Activated naive CD4-positive, alpha-beta T cell treated with anti-CD3 and anti-CD28 coated beads for 36 hours (primary cell): Measurements from ENCODE around the gene RMND5A. TPM values are rescaled to one million over a fixed set of nuclear protein-coding genes. Genes with fewer than 3 reads are reported as not detected.

Source experiments
- CTCF ChIA-PET: fragments of 350-600 bp; sonication (Branson Sonifier 250); formaldehyde crosslinking; loops from one replicate; lab custom pipeline; 2021; ENCODE audit warnings: antibody characterized with exemption; lab: Charles Lee
- DNase-seq: peaks from one replicate; pipeline ENCODE4 v3.0.0-alpha.2; 2020
- H3K27ac Mint-ChIP-seq: one replicate; pipeline ENCODE4 v1.8.0; 2021; ENCODE audit warnings: mild to moderate bottlenecking, mixed read lengths
- H3K27me3 Mint-ChIP-seq: one replicate; pipeline ENCODE4 v1.8.0; 2021; ENCODE audit warnings: low read depth, mixed read lengths
- H3K36me3 Mint-ChIP-seq: one replicate; pipeline ENCODE4 v1.8.0; 2021; ENCODE audit warnings: low read depth, mixed read lengths
- H3K4me1 Mint-ChIP-seq: one replicate; pipeline ENCODE4 v1.8.0; 2021; ENCODE audit warnings: low read depth, mixed read lengths
- H3K4me3 Mint-ChIP-seq: one replicate; pipeline ENCODE4 v1.8.0; 2021; ENCODE audit warnings: mild to moderate bottlenecking, moderate library complexity, mixed read lengths
- H3K9me3 Mint-ChIP-seq: one replicate; pipeline ENCODE4 v1.8.0; 2021; ENCODE audit warnings: mixed read lengths
- intact Hi-C: fragments of 100-400 bp; cut with micrococcal nuclease; formaldehyde crosslinking; loops from one replicate; pipeline ENCODE4 v1.15.1; 2023
- total RNA-seq, 2 experiments: library from RNA; stranded (reverse); gene quantifications; one replicate each; pipeline ENCODE4 v1.2.3, GENCODE V29; 2021

The RMND5A gene
- total RNA-seq, 2 experiments from 2014 or later, result 38.0 to 38.4 TPM

DNA sequence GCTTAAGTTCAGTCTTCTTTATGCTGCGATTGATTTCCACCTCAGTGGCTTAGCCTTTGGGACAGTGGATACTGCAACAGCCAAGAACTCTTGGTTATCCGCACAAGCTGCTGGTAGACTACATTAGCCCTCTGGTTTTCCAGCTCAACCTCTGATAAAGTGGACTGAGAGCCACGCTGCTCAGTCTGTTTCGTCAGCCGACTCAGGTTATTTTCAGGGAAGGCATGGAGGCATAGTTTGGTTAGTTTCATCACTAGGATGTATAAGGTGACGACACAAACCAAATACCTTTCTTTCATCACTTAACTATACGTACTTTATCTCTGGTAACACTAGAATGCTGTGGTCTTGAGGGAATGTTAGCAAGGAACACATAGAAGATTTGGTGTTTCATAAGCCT, 56.4 kb downstream of the RMND5A start:
- Mint-ChIP-seq H3K27ac (no peak overlapping the region), H3K36me3 (peaks cover 18% of the 10 kb centered on the region), H3K9me3 (no peaks in the 10 kb centered on the region), H3K27me3 (no peaks in the 10 kb centered on the region), H3K4me1 (no peaks in the 10 kb centered on the region), H3K4me3 (no peak overlapping the region)
- intact Hi-C loops, result no loop called here
- CTCF ChIA-PET, result interaction anchor here (0.7 to 1.5 kb wide), 2 partner anchors 10 to 12 kb away, joined by 3 read pairs; no protein-coding TSS in a partner anchor
- no peak for DNase-seq

GRCh38 chr2:86778957-86779356, 58.9 kb downstream of the RMND5A start:
- peaks cover 9% of the 10 kb centered on the region for H3K36me3 Mint-ChIP-seq
- H3K4me3 Mint-ChIP-seq, result no peak overlapping the region
- H3K27me3 Mint-ChIP-seq, result peaks cover 3% of the 10 kb centered on the region
- H3K27ac Mint-ChIP-seq, result no peak overlapping the region
- DNase-seq, result no peak
- intact Hi-C loops, result no loop called here
- H3K9me3 Mint-ChIP-seq, result no peaks in the 10 kb centered on the region
- CTCF ChIA-PET, result no interaction called here
- H3K4me1 Mint-ChIP-seq, result peaks cover 3% of the 10 kb centered on the region

GRCh38 chr2:86779971-86780370, 59.9 kb downstream of the RMND5A start:
- H3K27me3 Mint-ChIP-seq, result peaks cover 3% of the 10 kb centered on the region
- peaks cover 2% of the 10 kb centered on the region for H3K36me3 Mint-ChIP-seq
- CTCF ChIA-PET, result interaction anchor here (0.6 to 1.3 kb wide), 3 partner anchors 15 to 189 kb away, joined by 3 to 5 read pairs (median 3); no protein-coding TSS in a partner anchor
- peaks cover 8% of the 10 kb centered on the region for H3K4me1 Mint-ChIP-seq
- no peak overlapping the region for H3K27ac Mint-ChIP-seq
- H3K4me3 Mint-ChIP-seq, result no peak overlapping the region
- DNase-seq, result no peak
- intact Hi-C loops, result no loop called here
- H3K9me3 Mint-ChIP-seq, result no peaks in the 10 kb centered on the region

GRCh38 chr2:86781363-86781762, 61.3 kb downstream of the RMND5A start:
- no peak overlapping the region for H3K4me3 Mint-ChIP-seq
- intact Hi-C loops, result no loop called here
- peaks cover 3% of the 10 kb centered on the region for H3K27me3 Mint-ChIP-seq
- CTCF ChIA-PET, result interaction anchor here (0.6 to 1.4 kb wide), 2 partner anchors 21 to 620 kb away, joined by 4 read pairs; no protein-coding TSS in a partner anchor
- peaks cover 2% of the 10 kb centered on the region for H3K36me3 Mint-ChIP-seq
- DNase-seq, result no peak
- peaks cover 8% of the 10 kb centered on the region for H3K4me1 Mint-ChIP-seq
- H3K9me3 Mint-ChIP-seq, result no peaks in the 10 kb centered on the region
- no peak overlapping the region for H3K27ac Mint-ChIP-seq

DNA sequence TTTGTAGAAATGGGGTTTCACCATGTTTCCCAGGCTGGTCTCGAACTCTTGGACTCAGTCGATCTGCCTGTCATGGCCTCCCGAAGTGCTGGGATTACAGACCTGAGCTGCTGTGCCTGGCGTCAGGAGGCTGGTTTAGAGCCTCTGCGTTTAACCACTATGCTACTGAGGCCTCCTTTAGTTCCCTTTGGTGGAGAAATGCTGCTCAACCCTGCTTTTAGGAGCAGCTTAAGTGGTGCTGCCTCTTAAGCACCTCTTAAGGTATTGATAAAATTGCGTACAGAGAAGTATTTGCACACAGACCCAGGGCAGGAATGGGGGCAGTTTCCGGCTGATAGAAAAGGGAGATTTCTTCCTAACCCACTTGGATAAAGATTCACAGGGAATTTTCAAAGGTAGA, 62.7 kb downstream of the RMND5A start:
- intact Hi-C loops, result no loop called here
- peaks cover 8% of the 10 kb centered on the region for H3K4me1 Mint-ChIP-seq
- CTCF ChIA-PET, result interaction anchor here (1.4 kb wide), 2 partner anchors 13 to 22 kb away, joined by 3 to 4 read pairs; no protein-coding TSS in a partner anchor
- H3K4me3 Mint-ChIP-seq, result no peak overlapping the region
- no peaks in the 10 kb centered on the region for H3K9me3 Mint-ChIP-seq
- no peak for DNase-seq
- H3K27me3 Mint-ChIP-seq, result peaks cover 6% of the 10 kb centered on the region
- H3K27ac Mint-ChIP-seq, result no peak overlapping the region
- H3K36me3 Mint-ChIP-seq, result no peaks in the 10 kb centered on the region

DNA sequence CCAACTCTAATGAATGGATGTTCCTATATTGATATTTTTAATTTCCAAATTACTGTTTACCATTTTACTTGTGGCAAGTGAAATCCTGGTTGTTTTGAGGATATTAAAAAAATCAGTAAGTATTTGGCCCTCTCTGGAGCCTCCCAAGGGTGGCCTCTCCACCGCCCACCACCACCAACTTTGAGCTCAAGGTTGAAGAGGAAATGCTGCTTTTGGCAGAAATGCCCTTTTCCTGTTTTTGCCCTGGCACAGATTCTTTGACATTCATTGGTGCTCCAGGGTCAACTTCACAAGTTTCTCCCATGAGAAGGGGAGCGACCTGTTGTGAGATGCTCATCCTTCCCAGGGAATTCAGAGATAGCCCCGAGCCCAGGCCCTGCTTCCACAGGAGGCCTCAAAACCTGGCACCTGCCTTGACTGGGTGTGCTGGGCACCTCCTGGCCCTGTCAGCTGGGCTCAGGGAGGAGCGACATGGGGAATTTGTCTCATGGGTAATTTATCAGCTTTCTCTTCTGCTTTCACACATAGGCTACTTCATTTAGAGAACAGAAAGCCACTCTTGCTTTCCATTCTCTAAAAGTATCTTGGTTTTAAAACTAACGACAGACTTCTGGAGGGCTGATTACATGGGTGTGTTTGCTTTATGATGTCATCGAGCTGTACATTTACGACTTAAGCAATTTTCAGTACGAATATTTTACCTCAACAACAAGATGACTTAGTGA, 63.7 kb downstream of the RMND5A start:
- Mint-ChIP-seq H3K27me3 (peaks cover 13% of the 10 kb centered on the region), H3K4me3 (no peak overlapping the region), H3K9me3 (no peaks in the 10 kb centered on the region), H3K4me1 (peaks cover 8% of the 10 kb centered on the region), H3K36me3 (no peaks in the 10 kb centered on the region), H3K27ac (no peak overlapping the region)
- CTCF ChIA-PET, result interaction anchor here (1.1 to 1.4 kb wide), 2 partner anchors 14 to 19 kb away, joined by 3 to 5 read pairs; no protein-coding TSS in a partner anchor
- peak; percentile 8 for DNase-seq
- intact Hi-C loops, result no loop called here

DNA sequence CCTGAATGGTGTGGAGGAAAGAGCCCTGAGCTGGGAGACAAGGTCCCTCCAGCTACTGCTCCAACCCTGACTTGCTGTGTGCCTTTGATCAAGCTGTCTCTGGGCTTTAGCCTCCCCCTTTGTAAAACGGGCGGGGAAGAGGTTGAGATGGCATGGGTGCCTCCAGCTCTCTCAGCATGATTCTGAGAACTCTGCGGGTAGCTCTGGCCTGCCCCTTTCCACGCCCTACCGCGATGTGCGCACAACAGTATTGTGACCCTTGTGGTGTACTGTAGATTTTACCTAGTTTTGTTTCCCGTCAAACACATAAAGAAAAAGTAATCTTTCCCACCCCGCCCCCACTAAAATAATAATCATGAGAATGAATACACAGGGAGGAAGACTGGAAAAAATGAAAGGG, 65.4 kb downstream of the RMND5A start:
- no peak for DNase-seq
- Mint-ChIP-seq H3K27ac (no peak overlapping the region), H3K36me3 (no peaks in the 10 kb centered on the region), H3K4me1 (peaks cover 12% of the 10 kb centered on the region), H3K4me3 (no peak overlapping the region), H3K27me3 (peaks cover 26% of the 10 kb centered on the region), H3K9me3 (no peaks in the 10 kb centered on the region)
- intact Hi-C loops, result no loop called here
- CTCF ChIA-PET, result interaction anchor here (0.9 to 1.0 kb wide), 2 partner anchors 22 to 23 kb away, joined by 3 read pairs; no protein-coding TSS in a partner anchor

DNA sequence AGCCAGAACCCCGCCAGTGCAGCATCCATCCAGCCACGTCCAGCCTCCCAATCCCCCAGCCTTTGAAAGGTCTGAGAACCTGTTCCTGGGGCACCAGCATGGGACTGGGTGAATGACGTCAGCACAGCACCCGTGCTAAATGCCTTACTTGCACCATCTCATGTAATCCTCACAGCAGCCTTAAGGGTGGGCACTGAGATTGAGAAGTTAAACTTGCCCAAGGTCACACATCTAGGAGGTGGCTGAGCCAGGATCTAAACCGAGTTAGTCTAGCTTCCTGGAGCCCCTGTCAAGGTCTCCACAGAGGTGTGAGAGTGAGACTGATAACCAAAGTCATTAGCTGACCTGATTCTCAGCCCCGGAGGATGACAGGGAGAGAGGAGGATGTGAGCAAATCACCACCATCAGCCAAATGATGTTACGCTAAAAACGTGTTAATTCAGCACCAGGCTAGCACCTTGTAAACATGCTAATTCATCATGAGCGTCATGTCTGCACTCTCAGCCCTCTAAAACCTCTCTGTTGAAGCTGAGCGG, 66.0 kb downstream of the RMND5A start:
- Mint-ChIP-seq H3K27ac (no peak overlapping the region), H3K36me3 (no peaks in the 10 kb centered on the region), H3K9me3 (no peaks in the 10 kb centered on the region), H3K4me3 (no peak overlapping the region), H3K4me1 (peaks cover 15% of the 10 kb centered on the region), H3K27me3 (peaks cover 29% of the 10 kb centered on the region)
- intact Hi-C loops, result no loop called here
- CTCF ChIA-PET, result interaction anchor here (0.9 kb wide), 1 partner anchor 23 kb away, joined by 3 read pairs; no protein-coding TSS in a partner anchor
- DNase-seq, result no peak

DNA sequence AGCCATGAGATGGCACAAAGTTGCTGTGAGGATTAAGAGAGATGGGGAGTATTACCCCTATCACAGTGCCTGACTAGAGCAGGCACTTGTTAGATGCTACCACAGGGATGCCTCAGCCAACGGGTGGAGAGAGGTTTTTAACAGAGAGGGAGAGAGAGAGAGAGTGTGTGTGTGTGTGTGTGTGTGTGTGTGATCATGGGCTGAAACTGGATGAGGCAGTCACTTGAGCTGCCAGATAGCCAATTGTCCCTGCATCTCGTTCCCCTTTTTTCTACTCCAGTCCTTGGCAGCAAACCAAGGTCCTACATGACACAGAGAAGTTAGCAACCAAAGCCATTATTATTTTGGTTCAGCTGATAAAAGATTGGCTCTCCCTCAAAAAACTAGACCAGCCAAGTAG, 67.6 kb downstream of the RMND5A start:
- Mint-ChIP-seq H3K27me3 (peaks cover 36% of the 10 kb centered on the region), H3K9me3 (no peaks in the 10 kb centered on the region), H3K4me1 (peaks cover 24% of the 10 kb centered on the region), H3K4me3 (no peak overlapping the region), H3K36me3 (no peaks in the 10 kb centered on the region), H3K27ac (no peak overlapping the region)
- CTCF ChIA-PET, result no interaction called here
- intact Hi-C loops, result no loop called here
- DNase-seq, result no peak

GRCh38 chr2:86788165-86788564, 68.1 kb downstream of the RMND5A start:
- H3K27ac Mint-ChIP-seq, result no peak overlapping the region
- intact Hi-C loops, result no loop called here
- H3K4me3 Mint-ChIP-seq, result no peak overlapping the region

GRCh38 chr2:86788881-86789686, 69.0 kb downstream of the RMND5A start:
- H3K27ac Mint-ChIP-seq, result no peak overlapping the region
- H3K9me3 Mint-ChIP-seq, result no peaks in the 10 kb centered on the region
- DNase-seq, result no peak
- peaks cover 46% of the 10 kb centered on the region for H3K27me3 Mint-ChIP-seq
- intact Hi-C loops, result no loop called here
- peaks cover 19% of the 10 kb centered on the region for H3K4me1 Mint-ChIP-seq
- no peak overlapping the region for H3K4me3 Mint-ChIP-seq
- H3K36me3 Mint-ChIP-seq, result no peaks in the 10 kb centered on the region
- CTCF ChIA-PET, result interaction anchor here (0.5 to 1.2 kb wide), 3 partner anchors 9 to 569 kb away, joined by 3 read pairs; no protein-coding TSS in a partner anchor

More at GRCh38 chr2:86788165-86788564, 68.1 kb downstream of the RMND5A start:
- H3K9me3 Mint-ChIP-seq, result no peaks in the 10 kb centered on the region
- CTCF ChIA-PET, result no interaction called here
- H3K4me1 Mint-ChIP-seq, result peaks cover 24% of the 10 kb centered on the region
- no peak for DNase-seq
- peaks cover 38% of the 10 kb centered on the region for H3K27me3 Mint-ChIP-seq
- no peaks in the 10 kb centered on the region for H3K36me3 Mint-ChIP-seq

GRCh38 chr2:86789687-86790133, 69.6 kb downstream of the RMND5A start:
- H3K36me3 Mint-ChIP-seq, result no peaks in the 10 kb centered on the region
- no peak overlapping the region for H3K27ac Mint-ChIP-seq
- DNase-seq, result no peak
- peaks cover 16% of the 10 kb centered on the region for H3K4me1 Mint-ChIP-seq
- CTCF ChIA-PET, result interaction anchor here (1.2 kb wide), 1 partner anchor 18 kb away, joined by 3 read pairs; no protein-coding TSS in a partner anchor
- H3K4me3 Mint-ChIP-seq, result peak overlapping the region; percentile 66
- peaks cover 51% of the 10 kb centered on the region for H3K27me3 Mint-ChIP-seq
- intact Hi-C loops, result no loop called here
- H3K9me3 Mint-ChIP-seq, result no peaks in the 10 kb centered on the region
